ENCODE results near the gene TRMT5. TPM values are rescaled to one million over a fixed set of nuclear protein-coding genes. Genes with fewer than 3 reads are reported as not detected.
A peak's percentile ranks its signal among the peaks of the same experiment; 100 is the strongest.

TRMT5 gene
- total RNA-seq, result 17.5 and 18.3 TPM in 2 replicates
- polyA plus RNA-seq, result 8.0 and 9.3 TPM in 2 replicates
- 8.6 and 10.5 TPM in 2 replicates for polyA plus RNA-seq (2012)
- 3.9 and 7.4 TPM in 2 replicates for polyA minus RNA-seq (ENCODE audit: low replicate concordance)

- peaks cover 3% of the 10 kb centered on the region for H3K4me1 ChIP-seq (ENCODE audit: control insufficient read depth, extremely low read depth, insufficient read depth, low read length)
- H3K36me3 ChIP-seq (ENCODE audit: control insufficient read depth, insufficient read depth, low read length), result peaks cover 5% of the 10 kb centered on the region
- H4K20me1 ChIP-seq (ENCODE audit: control insufficient read depth, extremely low read depth, insufficient read depth, low read length), result no peaks in the 10 kb centered on the region
- H3K27ac ChIP-seq (ENCODE audit: insufficient read depth, low read length), result peak within 1 kb of the TSS; percentile 95
- peak; percentile 97 to 98 for DNase-seq (ENCODE audit: low read depth in 2 of 2)
- H3K4me3 ChIP-seq (replicated peaks in 1 of 4; ENCODE audit: control extremely low read depth in 1 of 4, insufficient read depth in 1 of 4, low read depth in 3 of 4, low read length in 4 of 4), result peak within 1 kb of the TSS; percentile 58 to 98 (median 84)
- H3K27me3 ChIP-seq (ENCODE audit: control insufficient read depth, insufficient read depth, low read length), result no peaks in the 10 kb centered on the region
- peak within 1 kb of the TSS; percentile 97 for H3K4me2 ChIP-seq (ENCODE audit: extremely low read depth, insufficient read depth, low read length)
- peak within 1 kb of the TSS; percentile 76 for H2AFZ ChIP-seq (ENCODE audit: low read length)
- TF ChIP-seq, protein P1, sequence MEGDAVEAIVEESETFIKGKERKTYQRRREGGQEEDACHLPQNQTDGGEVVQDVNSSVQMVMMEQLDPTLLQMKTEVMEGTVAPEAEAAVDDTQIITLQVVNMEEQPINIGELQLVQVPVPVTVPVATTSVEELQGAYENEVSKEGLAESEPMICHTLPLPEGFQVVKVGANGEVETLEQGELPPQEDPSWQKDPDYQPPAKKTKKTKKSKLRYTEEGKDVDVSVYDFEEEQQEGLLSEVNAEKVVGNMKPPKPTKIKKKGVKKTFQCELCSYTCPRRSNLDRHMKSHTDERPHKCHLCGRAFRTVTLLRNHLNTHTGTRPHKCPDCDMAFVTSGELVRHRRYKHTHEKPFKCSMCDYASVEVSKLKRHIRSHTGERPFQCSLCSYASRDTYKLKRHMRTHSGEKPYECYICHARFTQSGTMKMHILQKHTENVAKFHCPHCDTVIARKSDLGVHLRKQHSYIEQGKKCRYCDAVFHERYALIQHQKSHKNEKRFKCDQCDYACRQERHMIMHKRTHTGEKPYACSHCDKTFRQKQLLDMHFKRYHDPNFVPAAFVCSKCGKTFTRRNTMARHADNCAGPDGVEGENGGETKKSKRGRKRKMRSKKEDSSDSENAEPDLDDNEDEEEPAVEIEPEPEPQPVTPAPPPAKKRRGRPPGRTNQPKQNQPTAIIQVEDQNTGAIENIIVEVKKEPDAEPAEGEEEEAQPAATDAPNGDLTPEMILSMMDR (conservative IDR thresholded peaks at IDR 0.05 in 1 of 2, IDR thresholded peaks at IDR 0.05 in 1 of 2; ENCODE audit: low read depth in 1 of 2, low read length in 2 of 2), result no peak
- TF ChIP-seq EZH2 (IDR thresholded peaks at IDR 0.05; ENCODE audit: low read length, missing control alignments), result no peak
- peak within 1 kb of the TSS; percentile 89 for H3K9ac ChIP-seq (ENCODE audit: insufficient read depth, low read length)
- peaks cover 26% of the 10 kb centered on the region for H3K79me2 ChIP-seq (ENCODE audit: control insufficient read depth, insufficient read depth, low read length)
- no peaks in the 10 kb centered on the region for H3K9me3 ChIP-seq (ENCODE audit: control insufficient read depth, insufficient read depth, low read depth, low read length)
These were observed at the start of gene TRMT5, which contains the start of gene SLC38A6 for GRCh38 chr14:60980811-60981632. Gene TRMT5 (minus strand): TSS chr14:60981079. CDS start chr14:60980973, 106 bp downstream. Gene SLC38A6 (plus strand): TSS chr14:60981245. CDS start chr14:60981278, 33 bp downstream.

GRCh38 chr14:61026526-61026925, 45.6 kb upstream of the TRMT5 start:
- H3K27me3 ChIP-seq (ENCODE audit: control insufficient read depth, insufficient read depth, low read length), result no peaks in the 10 kb centered on the region
- TF ChIP-seq, protein P1 (conservative IDR thresholded peaks at IDR 0.05 in 1 of 2, IDR thresholded peaks at IDR 0.05 in 1 of 2; ENCODE audit: low read depth in 1 of 2, low read length in 2 of 2), result no peak
- no peak for TF ChIP-seq EZH2 (IDR thresholded peaks at IDR 0.05; ENCODE audit: low read length, missing control alignments)
- H2AFZ ChIP-seq (ENCODE audit: low read length), result no peak overlapping the region
- no peaks in the 10 kb centered on the region for H3K9me3 ChIP-seq (ENCODE audit: control insufficient read depth, insufficient read depth, low read depth, low read length)
- H3K79me2 ChIP-seq (ENCODE audit: control insufficient read depth, insufficient read depth, low read length), result no peaks in the 10 kb centered on the region
- no peaks in the 10 kb centered on the region for H3K36me3 ChIP-seq (ENCODE audit: control insufficient read depth, insufficient read depth, low read length)
- H3K4me1 ChIP-seq (ENCODE audit: control insufficient read depth, extremely low read depth, insufficient read depth, low read length), result peaks cover 2% of the 10 kb centered on the region
- H3K4me2 ChIP-seq (ENCODE audit: extremely low read depth, insufficient read depth, low read length), result no peak overlapping the region
- no peaks in the 10 kb centered on the region for H4K20me1 ChIP-seq (ENCODE audit: control insufficient read depth, extremely low read depth, insufficient read depth, low read length)
- H3K27ac ChIP-seq (ENCODE audit: insufficient read depth, low read length), result no peak overlapping the region
- no peak for DNase-seq (ENCODE audit: low read depth in 2 of 2)
- H3K9ac ChIP-seq (ENCODE audit: insufficient read depth, low read length), result no peak overlapping the region
- H3K4me3 ChIP-seq (replicated peaks in 1 of 4; ENCODE audit: control extremely low read depth in 1 of 4, insufficient read depth in 1 of 4, low read depth in 3 of 4, low read length in 4 of 4), result no peak overlapping the region
